HPDE6-E6E7 (cell line): ENCODE measurements around the gene SEPTIN10.
"Not testable (repeated sequence)": the region's sequence is repeated elsewhere in the genome, so short reads cannot be mapped to it uniquely, and the experiment has no call there.

Source experiments
- DNase-seq: peaks from one replicate; pipeline ENCODE4 v3.0.0; 2011; ENCODE audit warnings: missing footprints; ENCODE audit errors: extremely low spot score

Gene SEPTIN10

GRCh38 chr2:109545828-109546713 lies 67.7 kb downstream of the SEPTIN10 start:
- DNase-seq: peak; percentile 27

DNA sequence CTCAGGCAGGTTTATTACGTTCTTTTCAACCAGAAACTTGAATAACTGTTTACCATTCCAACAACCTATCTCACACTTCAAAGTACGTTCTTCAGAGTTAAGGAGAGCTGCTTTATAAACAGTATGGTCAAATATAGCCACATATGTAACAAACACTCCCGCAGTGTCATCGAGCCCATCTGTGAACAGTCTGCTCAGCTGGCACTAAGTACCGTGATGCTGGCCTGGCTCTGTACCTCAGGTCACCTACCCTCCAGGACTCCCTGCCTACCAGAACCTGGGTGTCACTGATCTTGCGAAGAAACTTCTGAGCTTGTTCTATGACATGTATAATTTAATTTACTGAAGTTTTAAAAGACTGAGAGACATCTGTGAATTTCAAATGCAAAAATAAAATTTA lies 71.4 kb downstream of the SEPTIN10 start:
- DNase-seq: no peak

DNA sequence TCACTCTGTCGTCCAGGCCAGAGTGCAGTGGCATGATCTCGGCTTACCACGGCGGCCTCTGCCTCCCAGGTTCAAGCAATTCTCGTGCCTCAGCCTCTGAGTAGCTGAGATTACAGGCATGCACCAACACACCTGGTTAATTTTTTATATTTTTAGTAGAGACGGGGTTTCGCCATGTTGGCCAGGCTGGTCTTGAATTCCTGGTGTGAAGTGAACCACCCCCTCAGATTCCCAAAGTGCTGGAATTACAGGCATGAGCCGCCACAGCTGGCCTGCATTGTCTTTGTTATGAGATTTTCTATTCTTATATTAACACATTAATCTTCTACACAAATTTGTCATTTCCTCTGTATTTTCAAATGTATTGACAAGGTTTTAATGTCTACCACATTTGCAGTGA lies 75.2 kb downstream of the SEPTIN10 start:
- DNase-seq: no peak

- no peak for DNase-seq
Measured at GRCh38 chr2:109537565-109538222, 76.1 kb downstream of the SEPTIN10 start.

- DNase-seq: not testable (repeated sequence)
Measured at GRCh38 chr2:109536556-109536955, 77.2 kb downstream of the SEPTIN10 start.

DNA sequence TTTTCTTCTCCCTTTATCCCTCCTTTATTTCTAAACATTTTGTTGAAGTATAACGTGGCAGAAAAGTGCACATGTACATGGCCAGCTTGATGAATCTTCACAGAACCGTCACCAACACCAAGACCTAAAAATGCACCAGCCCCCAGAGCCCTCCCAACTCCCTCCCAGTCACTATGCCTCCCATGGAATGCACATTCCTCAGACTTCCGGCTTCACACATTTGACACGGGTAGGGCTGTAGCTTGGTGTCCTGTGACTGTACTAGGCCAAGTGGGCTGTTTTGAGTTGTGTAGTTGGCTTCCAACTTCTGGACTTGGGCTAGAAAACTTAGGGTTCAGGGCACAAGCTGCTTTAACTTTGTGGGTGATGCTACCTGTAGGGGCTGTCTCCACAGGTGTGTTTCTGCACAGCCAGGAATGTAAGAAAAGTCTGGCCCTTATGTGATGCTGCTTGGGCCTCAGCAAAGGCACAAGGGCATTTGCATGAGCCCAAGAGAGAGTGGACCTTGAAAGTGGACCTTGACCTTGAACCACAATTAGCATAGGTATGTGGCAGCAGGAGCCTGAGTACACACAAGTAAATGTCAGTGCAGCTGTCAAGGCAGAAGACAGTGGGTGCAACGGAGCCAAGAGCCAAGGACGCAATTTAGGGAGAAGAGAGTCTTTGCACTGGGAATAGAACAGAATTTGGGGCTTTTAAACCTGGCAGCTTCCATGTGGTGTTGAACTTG lies 78.4 kb downstream of the SEPTIN10 start:
- DNase-seq: no peak

DNA sequence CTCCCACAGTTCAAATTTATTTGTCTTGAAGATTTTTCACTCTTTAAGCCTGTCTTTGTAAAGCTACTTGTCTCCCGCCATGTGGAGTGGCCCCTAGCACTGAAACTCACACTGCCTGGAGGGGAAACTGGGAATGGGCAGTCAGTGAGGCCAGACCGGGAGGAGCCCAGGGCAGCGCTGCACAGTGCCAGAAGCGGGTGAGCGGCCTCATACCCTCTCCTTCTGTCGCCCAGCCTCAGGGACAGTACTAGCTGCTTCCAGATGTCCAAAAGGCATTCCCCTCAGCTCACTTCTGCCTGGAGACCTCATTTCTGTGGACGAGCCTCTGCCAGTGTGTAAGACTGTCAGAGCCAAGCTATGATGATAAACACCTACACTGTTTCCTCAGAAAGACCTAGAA lies 79.9 kb downstream of the SEPTIN10 start:
- no peak for DNase-seq

DNA sequence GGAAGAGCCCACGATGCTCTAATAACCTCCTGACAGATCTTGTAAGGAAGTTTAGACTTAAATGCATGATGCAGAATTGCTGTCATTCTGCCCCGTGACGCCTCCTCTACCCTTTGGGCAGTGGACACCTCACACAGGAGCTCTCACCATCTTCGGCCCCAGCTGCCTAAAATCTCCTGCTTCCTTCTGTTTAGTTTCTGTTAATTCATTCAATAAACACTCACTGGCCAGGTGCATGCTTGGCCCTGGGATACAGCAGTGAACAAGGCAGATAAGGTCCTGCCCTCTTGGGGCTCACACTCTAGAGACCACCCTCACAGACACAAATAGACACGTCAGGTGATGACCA lies 81.1 kb downstream of the SEPTIN10 start:
- no peak for DNase-seq

DNA sequence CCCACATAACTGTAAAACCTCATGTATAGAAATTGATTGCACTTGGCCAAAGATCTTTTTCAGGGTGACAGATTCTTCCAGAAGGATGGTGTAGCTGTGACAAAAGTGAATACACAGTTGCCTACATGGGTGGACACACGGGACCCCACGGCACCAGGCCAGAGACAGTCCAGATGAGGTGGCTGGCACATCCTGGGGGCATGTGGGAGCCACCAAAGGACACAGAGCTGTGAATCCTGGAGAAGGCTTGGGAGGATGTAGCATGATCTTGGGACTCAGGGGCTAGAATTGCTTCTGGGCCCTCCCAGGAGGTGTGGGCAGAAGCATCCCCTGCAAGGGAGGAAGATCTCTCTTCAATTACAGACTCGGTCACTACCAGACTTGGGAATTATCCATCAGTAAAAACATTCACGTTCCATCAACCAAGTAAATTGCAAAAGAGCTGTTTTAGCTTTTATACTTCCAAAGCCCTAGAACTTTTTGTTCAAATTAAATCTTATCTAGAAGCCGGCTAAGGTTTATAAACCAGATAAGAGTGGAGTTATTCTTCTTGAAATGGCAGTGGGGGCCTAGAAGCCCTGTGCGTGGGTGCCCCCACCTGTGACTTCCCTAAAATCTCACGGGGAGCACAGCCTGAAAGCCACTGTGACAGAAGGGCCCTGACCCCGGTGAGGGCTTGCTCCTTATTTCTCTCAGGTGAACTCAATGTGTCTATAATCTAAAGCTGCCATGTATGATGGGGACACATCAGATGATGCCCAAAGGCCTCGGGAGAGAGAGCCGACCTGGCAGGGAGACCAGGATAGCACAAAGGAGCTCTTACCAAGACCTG lies 81.7 kb downstream of the SEPTIN10 start:
- no peak for DNase-seq

GRCh38 chr2:109531221-109531620 lies 82.5 kb downstream of the SEPTIN10 start:
- no peak for DNase-seq

- DNase-seq: no peak
Measured at GRCh38 chr2:109530712-109531111, 83.1 kb downstream of the SEPTIN10 start.

GRCh38 chr2:109529532-109530449 lies 84.0 kb downstream of the SEPTIN10 start:
- no peak for DNase-seq

GRCh38 chr2:109528811-109529501 lies 84.8 kb downstream of the SEPTIN10 start:
- DNase-seq: no peak

DNA sequence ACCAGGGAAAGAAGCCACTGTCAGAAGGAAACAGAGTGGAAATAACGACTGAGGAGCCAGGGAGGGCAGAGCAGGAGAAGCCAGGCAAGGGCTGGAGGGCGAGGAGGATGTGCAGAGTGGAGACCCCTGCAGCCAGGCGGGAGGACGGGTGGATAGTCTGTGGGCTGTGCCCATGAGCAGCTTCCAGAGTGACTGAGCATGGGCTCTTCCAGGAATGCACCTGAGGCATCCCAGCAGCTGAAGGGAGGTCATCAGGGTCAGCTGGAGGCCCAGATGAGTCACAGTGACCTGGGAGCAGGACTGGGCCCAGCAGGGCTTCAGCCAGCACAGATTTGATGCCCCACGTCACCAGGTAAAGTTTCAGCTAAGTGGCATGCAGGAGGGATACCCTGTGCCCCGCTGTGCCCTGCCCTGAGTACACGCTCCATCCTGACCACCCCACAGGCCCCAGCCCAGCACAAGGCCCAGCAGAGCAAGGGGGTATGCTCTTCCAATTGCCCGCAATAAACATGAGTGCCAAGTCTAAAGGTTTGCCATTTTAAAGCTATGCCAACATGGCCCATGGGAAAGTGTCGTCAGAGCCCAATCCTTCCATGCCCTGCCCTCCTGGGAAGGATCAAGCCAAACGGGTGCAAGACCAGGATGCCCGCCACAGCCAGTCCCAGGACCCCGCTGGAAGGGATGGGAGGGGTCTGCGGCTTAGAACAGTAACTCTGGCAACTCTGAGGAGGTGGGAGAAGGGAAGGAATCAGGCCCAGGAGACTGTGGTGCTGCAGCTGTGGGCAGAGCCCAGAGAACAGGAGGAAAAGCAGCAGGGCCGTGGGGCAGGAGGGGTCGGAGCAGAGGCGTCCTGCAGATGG lies 85.7 kb downstream of the SEPTIN10 start:
- no peak for DNase-seq

DNA sequence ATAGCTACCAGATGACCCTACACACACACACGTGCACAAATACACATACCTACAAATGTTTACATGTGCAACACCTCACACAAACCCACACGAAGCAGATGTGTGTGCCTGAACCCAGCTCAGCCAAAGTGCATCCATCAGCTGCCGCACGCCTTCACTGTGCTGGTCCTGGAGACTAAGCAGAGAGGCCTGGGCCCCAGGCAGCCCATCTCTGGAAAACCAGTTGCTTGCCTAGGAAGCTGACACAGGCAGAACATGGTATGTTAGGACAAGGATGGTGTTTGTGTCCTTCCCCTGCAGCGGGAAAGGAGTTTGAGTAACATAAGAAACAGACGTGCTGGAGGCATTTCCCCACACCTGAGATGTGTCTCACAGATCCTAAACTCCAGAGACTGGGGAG lies 86.7 kb downstream of the SEPTIN10 start:
- DNase-seq: no peak

DNA sequence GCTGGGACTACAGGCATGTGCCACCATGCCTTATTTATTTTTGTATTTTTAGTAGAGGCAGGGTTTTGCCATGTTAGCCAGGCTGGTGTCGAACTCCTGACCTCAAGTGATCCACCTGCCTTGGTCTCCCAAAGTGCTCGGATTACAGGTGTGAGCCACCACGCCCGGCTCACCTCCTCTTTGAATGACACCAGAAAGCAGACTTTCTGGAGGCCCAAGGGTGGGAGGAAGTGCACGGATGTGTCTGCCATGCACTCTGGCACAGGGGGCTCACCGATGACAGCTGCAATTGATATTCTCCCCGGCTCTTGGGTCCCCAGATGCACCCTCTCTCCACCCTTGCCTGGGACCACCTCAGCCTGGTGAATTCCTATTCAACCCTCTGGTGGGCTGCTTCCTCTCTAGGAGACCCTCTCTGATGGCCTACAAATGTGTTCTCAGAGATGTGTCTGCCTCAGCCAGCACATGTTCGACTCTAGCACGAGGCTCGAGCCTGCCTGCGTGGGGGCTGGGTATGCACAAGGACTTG lies 87.3 kb downstream of the SEPTIN10 start:
- DNase-seq: no peak

DNA sequence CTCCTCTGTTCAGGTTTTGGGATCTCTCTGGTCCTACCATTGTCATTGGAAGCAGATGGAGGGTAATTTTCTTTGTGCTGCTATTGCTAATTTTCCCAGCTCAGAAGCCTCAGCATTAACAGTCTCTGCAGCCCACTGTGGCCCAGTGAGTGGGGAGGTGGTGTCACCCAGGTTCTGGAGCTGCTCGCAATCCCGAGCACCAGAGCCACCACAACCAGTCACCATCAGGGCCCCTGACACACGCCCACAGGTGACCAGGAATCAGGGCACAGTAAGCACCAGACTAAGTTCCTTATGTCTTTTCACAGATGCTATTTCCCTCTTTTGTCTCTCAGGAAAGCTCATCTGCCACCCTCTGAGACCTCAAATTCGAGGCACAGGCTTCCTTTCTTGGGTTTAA lies 87.9 kb downstream of the SEPTIN10 start:
- no peak for DNase-seq

DNA sequence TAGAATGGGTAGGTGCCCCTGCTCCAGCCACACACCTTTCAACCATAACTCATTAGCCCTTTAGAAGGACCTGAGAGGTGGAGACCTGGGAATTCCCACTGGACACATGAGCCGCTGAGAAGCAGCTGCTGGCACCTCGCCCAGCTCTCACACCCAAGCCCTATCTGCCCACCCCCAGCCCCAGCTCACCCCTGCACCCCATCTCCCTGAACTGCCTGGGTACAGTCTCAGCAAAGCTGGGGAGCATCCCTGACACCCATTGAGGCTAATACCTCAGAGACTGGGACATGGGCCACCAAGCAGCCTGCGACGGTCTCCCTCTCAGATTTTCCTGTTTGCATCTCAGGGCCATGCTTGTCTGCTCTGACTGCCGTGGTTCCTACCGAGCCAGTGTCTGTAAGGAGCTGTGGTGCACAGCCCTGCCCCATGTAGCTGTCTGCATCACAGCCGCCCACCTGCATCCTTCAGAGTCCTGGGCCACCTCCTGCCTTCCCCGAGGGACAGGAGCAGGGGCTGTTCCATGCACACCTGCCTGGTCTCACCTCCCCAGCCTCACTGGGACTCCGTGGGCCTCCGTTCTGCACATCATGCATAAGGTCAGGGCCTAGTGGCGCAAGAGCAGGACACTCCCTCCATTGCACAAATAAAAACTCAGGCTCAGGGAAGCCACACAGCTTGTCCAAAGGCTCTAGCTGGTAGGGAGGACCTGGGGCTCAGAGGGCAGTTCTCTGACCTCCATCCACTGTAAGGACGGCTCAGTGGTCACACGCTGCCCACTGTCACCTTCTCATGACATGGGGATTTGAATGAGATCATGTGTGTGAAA lies 90.0 kb downstream of the SEPTIN10 start:
- no peak for DNase-seq
